Measurements from ENCODE around the gene NFKB1. TPM values are rescaled to one million over a fixed set of nuclear protein-coding genes. Genes with fewer than 3 reads are reported as not detected.

NFKB1 gene
- total and polyA plus RNA-seq, 10 of the 15 experiments (the other 5 are each of a cell fraction or from before 2014, with no cell fraction given) = 8.7 to 110 (median 57.3) TPM

GRCh38 chr4:102579794-102580462, 78.8 kb downstream of the NFKB1 start (continued):
- TF ChIP-seq RELB (IDR thresholded peaks at IDR 0.05; ENCODE audit: low read depth) (peak; percentile 72; the same call in 1 of the 2 replicates), USF1 (IDR thresholded peaks at IDR 0.05; ENCODE audit: borderline replicate concordance, extremely low read length, insufficient read depth, low read depth, low read length) (no peak), IKZF1 (conservative IDR thresholded peaks at IDR 0.05) (peak; percentile 61), NFIC (IDR thresholded peaks at IDR 0.05; ENCODE audit: low read depth, low read length) (peak; percentile 66; the same call in 1 of the 2 replicates), EGR1 (IDR thresholded peaks at IDR 0.05; ENCODE audit: borderline replicate concordance in 1 of 2, low read depth in 2 of 2, low read length in 2 of 2) (no peak), NRF1 (conservative IDR thresholded peaks at IDR 0.05; ENCODE audit: low read depth, low read length) (no peak)

GRCh38 chr4:102580463-102580842, 79.3 kb downstream of the NFKB1 start:
- no TSS peak for BruUV-seq (replicated peaks)
- Histone ChIP-seq H3K36me3 (ENCODE audit: control insufficient read depth in 2 of 2, insufficient read depth in 2 of 2, low read length in 1 of 2) (peaks cover 8 to 26% of the 10 kb centered on the region in 2 experiments), H3K79me2 (ENCODE audit: control insufficient read depth, insufficient read depth, low read length) (peaks cover 2% of the 10 kb centered on the region), H3K27ac (ENCODE audit: control insufficient read depth, insufficient read depth) (peak overlapping the region; percentile 36), H3K9ac (ENCODE audit: control insufficient read depth, insufficient read depth, low read length) (no peak overlapping the region), H3K27me3 (replicated peaks in 1 of 2; ENCODE audit: control insufficient read depth in 2 of 2, insufficient read depth in 2 of 2, low read length in 1 of 2) (no peaks in the 10 kb centered on the region), H2AFZ (ENCODE audit: control insufficient read depth, low read depth, low read length) (no peak overlapping the region), H3K4me1 (ENCODE audit: control insufficient read depth, insufficient read depth, low read length) (peaks cover 12% of the 10 kb centered on the region), H3K4me2 (ENCODE audit: control insufficient read depth, insufficient read depth) (no peak overlapping the region), H3K9me3 (replicated peaks; ENCODE audit: control insufficient read depth, insufficient read depth, low read length) (no peaks in the 10 kb centered on the region), H3K4me3 (no peak overlapping the region), H4K20me1 (ENCODE audit: control insufficient read depth, insufficient read depth) (no peaks in the 10 kb centered on the region)
- DNase-seq (ENCODE audit: low read depth, low spot score) (no peak), FAIRE-seq (no peak), ATAC-seq (peak; percentile 69)
- 0% methylated on average over 1 of the region's 1 CpG for WGBS (ENCODE audit: insufficient coverage, insufficient replicate concordance, low lambda C conversion rate, missing lambda C conversion rate)
- intact Hi-C loops (cut with micrococcal nuclease; ENCODE audit: unreplicated experiment) = no loop called here
- SMC1A ChIA-PET (ENCODE audit: uncharacterized antibody, unreplicated experiment) = interaction anchor here (0.7 to 4.3 kb wide), 24 partner anchors 10 to 137 kb away, joined by 3 to 37 read pairs (median 4); no protein-coding TSS in a partner anchor
- RAD21 ChIA-PET (ENCODE audit: unreplicated experiment) = interaction anchor here (0.8 to 2.6 kb wide), 13 partner anchors 16 to 519 kb away, joined by 3 to 18 read pairs (median 4); partner anchors contain the start of genes BDH2, NFKB1 and UBE2D3
- in situ Hi-C loops (cut with MboI) = no loop called here
- TF ChIP-seq KAT2A (conservative IDR thresholded peaks at IDR 0.05; ENCODE audit: control insufficient read depth, low read depth, low read length) (no peak), ZNF384 (IDR thresholded peaks at IDR 0.05; ENCODE audit: borderline replicate concordance, low read depth, low read length) (no peak), JUNB (IDR thresholded peaks at IDR 0.05) (0 out of 2 replicates have a peak, but pooled peaks have one; percentile 20), EP300 (IDR thresholded peaks at IDR 0.05; ENCODE audit: borderline replicate concordance in 1 of 2, control insufficient read depth in 1 of 2, low read depth in 2 of 2, low read length in 2 of 2) (peak in 1 of 2 experiments; percentile 49; a peak in 1 of 4 replicates), GATAD2B (conservative IDR thresholded peaks at IDR 0.05; ENCODE audit: low read depth) (no peak), DPF2 (IDR thresholded peaks at IDR 0.05) (peak; percentile 54; the same call in 1 of the 2 replicates), ZBTB4 (CRISPR knock-in tag; IDR thresholded peaks at IDR 0.05) (no peak)
- CTCF ChIA-PET = interaction anchor here (0.6 to 1.8 kb wide), 9 partner anchors 11 to 519 kb away, joined by 3 to 8 read pairs (median 4); partner anchors contain the start of gene BDH2
- POLR2A ChIA-PET = interaction anchor here (0.7 to 1.9 kb wide), 6 partner anchors 8 to 79 kb away, joined by 3 to 14 read pairs (median 4); partner anchors contain the start of gene NFKB1
